ENCODE data around the gene CTSA. TPM values are rescaled to one million over a fixed set of nuclear protein-coding genes. Genes with fewer than 3 reads are reported as not detected.

Gene CTSA
- total and polyA plus RNA-seq, 2 experiments from 2014 or later: 39.9 to 63.9 TPM

- H3K27ac Mint-ChIP-seq: peak within 1 kb of the TSS; percentile 93
- peaks cover 2% of the 10 kb centered on the region for H3K27me3 Mint-ChIP-seq (ENCODE audit: insufficient read depth, low read depth, poor library complexity)
- H3K9me3 Mint-ChIP-seq: no peaks in the 10 kb centered on the region
- no peaks in the 10 kb centered on the region for H3K9me2 ChIP-seq (ENCODE audit: insufficient read depth)
- H3F3A ChIP-seq (replicated peaks; ENCODE audit: low read depth): no peaks in the 10 kb centered on the region
- peak within 1 kb of the TSS; percentile 95 for H3K4me3 Mint-ChIP-seq
- peaks cover 14% of the 10 kb centered on the region for H3K79me2 ChIP-seq (replicated peaks; ENCODE audit: insufficient read depth)
- no peaks in the 10 kb centered on the region for H3K36me3 ChIP-seq (ENCODE audit: insufficient read depth)
- peak; percentile 91 for TF ChIP-seq POLR2AphosphoS5 (IDR thresholded peaks at IDR 0.05; ENCODE audit: low read depth)
- TF ChIP-seq EZH2 (IDR thresholded peaks at IDR 0.05; ENCODE audit: low read depth, unreplicated experiment): no peak
- TF ChIP-seq REST (IDR thresholded peaks at IDR 0.05; ENCODE audit: unreplicated experiment): peak; percentile 18
- TF ChIP-seq CREB1 (CRISPR knock-in tag; IDR thresholded peaks at IDR 0.05; ENCODE audit: low read depth): peak; percentile 86
- TF ChIP-seq ZNF462 (CRISPR knock-in tag; IDR thresholded peaks at IDR 0.05): no peak
- peak within 1 kb of the TSS; percentile 90 for H3K4me2 ChIP-seq
- no peaks in the 10 kb centered on the region for H3K27me3 ChIP-seq (ENCODE audit: insufficient read depth)
- H3K27ac ChIP-seq (ENCODE audit: low read depth): 0 out of 2 replicates have a peak within 1 kb of the TSS, but pooled peaks have one; percentile 1
- ATAC-seq: peak; percentile 99
- H3K36me3 Mint-ChIP-seq (ENCODE audit: low read depth): peaks cover 29% of the 10 kb centered on the region
- peak; percentile 100 for DNase-seq (ENCODE audit: low spot score)
- peaks cover 11% of the 10 kb centered on the region for H4K20me1 ChIP-seq (replicated peaks; ENCODE audit: insufficient read depth)
- peaks cover 8% of the 10 kb centered on the region for H3K4me1 Mint-ChIP-seq
- H3K4me1 ChIP-seq (ENCODE audit: insufficient read depth): no peaks in the 10 kb centered on the region
- peak within 1 kb of the TSS; percentile 69 for H3K4me3 ChIP-seq
- H2AFZ ChIP-seq: no peak within 1 kb of the TSS
Observed at GRCh38 chr20:45880988-45881788, 9.9 kb upstream of the CTSA start, which contains the start of gene ZSWIM1. TSS of gene ZSWIM1 (plus strand) at chr20:45881227. CDS start at chr20:45882593, 1,366 bp downstream.

Data from GM23338 (cell line).